Activated T-helper 17 cell treated with anti-CD3 and anti-CD28 coated beads, Interleukin-2, amount 50 U/mL, for 72 hours (primary cell): ENCODE results near the gene NEUROD2. TPM values are rescaled to one million over a fixed set of nuclear protein-coding genes. Genes with fewer than 3 reads are reported as not detected.
"Not testable (repeated sequence)": the region's sequence is repeated elsewhere in the genome, so short reads cannot be mapped to it uniquely, and the experiment has no call there.

Source experiments
- ATAC-seq: fragments of 150-1000 bp; cut with Tn5 transposase; replicated peaks from 2 replicates; pipeline ENCODE4 v1.10.0; 2021; ENCODE audit warnings: mild to moderate bottlenecking, moderate library complexity
- H3K27ac Mint-ChIP-seq: one replicate; pipeline ENCODE4 v1.8.0; 2022; ENCODE audit warnings: mixed read lengths
- H3K27me3 Mint-ChIP-seq: one replicate; pipeline ENCODE4 v1.8.0; 2022; ENCODE audit warnings: mixed read lengths
- H3K36me3 Mint-ChIP-seq: one replicate; pipeline ENCODE4 v1.8.0; 2022; ENCODE audit warnings: low read depth, mild to moderate bottlenecking, mixed read lengths
- H3K4me1 Mint-ChIP-seq: one replicate; pipeline ENCODE4 v1.8.0; 2022; ENCODE audit warnings: mixed read lengths
- H3K4me3 Mint-ChIP-seq: one replicate; pipeline ENCODE4 v1.8.0; 2022; ENCODE audit warnings: mild to moderate bottlenecking, mixed read lengths
- H3K9me3 Mint-ChIP-seq: one replicate; pipeline ENCODE4 v1.8.0; 2022; ENCODE audit warnings: mixed read lengths
- total RNA-seq, 2 donors: library from RNA; stranded (reverse); gene quantifications; one replicate each; pipeline ENCODE4 v1.2.3, GENCODE V29; 2022

NEUROD2 gene
- total RNA-seq, 2 donors from 2014 or later = not detected

DNA sequence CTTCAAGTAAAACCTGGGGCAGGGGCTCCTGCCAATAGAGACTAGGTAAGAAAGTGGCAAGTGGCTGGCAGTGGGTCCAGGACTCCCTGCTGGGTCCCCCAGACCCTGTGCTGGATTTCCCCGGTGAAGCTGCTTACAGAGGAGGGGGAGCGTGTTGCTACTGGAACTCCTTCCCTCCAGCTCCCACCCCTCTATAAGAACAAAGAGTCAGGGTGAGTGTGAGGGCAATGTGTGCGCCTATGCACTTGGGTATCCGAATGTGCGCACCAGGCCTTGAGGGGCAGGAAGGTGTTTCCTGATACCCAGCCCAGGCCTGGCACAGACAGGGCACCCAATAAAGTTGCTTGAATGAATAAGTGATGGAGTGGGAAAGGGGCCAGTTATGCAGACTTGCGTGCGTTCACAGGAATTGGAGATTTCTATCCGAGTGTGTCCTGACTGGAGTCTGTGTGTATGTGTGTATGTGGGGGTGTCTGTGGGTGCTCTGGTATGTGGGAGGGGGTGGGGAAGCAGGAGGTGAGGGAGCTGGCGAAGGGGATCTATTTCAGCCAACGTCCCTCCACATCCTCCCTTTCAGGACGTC, 11.7 kb downstream of the NEUROD2 start:
- no peak overlapping the region for H3K27ac Mint-ChIP-seq
- peaks cover 59% of the 10 kb centered on the region for H3K27me3 Mint-ChIP-seq
- no peaks in the 10 kb centered on the region for H3K36me3 Mint-ChIP-seq
- no peak overlapping the region for H3K4me3 Mint-ChIP-seq
- H3K9me3 Mint-ChIP-seq = peaks cover 5% of the 10 kb centered on the region
- ATAC-seq = no peak
- H3K4me1 Mint-ChIP-seq = peaks cover 9% of the 10 kb centered on the region

DNA sequence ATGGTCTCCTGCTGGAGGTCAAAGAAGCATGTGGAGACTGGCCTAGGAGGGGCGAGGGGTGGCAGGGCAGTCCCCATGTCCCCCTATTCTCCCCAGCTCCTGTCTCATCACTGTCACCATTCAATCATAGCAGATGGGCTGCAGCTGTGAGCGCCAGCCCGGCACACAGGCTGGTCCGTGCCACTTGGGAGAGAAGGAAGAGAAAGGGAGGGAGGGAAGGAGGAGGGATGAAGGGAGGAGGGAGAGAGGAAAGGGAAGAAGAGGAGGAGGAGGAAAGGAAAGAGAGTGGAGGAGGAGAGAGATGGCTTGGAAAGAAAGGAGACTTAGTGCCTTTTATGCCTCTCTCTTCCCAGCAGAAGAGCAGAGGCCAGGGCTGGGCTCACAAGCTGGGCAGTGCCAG, 12.4 kb downstream of the NEUROD2 start:
- H3K4me3 Mint-ChIP-seq = no peak overlapping the region
- H3K4me1 Mint-ChIP-seq = peaks cover 9% of the 10 kb centered on the region
- ATAC-seq = no peak
- no peak overlapping the region for H3K27ac Mint-ChIP-seq
- no peaks in the 10 kb centered on the region for H3K36me3 Mint-ChIP-seq
- peaks cover 56% of the 10 kb centered on the region for H3K27me3 Mint-ChIP-seq
- peaks cover 5% of the 10 kb centered on the region for H3K9me3 Mint-ChIP-seq

DNA sequence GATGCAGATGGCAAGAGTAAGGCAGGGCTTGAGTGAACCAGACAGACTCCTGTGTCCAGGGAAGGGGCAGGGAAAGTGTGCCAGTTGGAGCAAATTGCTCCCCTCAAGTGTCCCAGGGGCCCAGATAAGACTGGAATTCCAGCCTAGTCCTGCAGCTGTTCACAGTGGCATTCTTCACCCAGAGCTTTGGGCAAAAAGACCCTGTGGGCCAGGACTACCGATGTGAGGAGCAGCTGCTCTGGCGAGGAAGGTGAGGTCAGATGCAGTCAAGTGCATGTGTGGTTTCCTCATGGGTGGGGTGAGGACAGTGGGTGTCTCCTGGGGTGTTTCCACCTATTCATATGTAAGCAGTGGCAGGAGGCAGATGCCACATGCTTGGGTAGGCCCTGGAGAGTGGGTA, 14.3 kb downstream of the NEUROD2 start:
- H3K4me3 Mint-ChIP-seq = no peak overlapping the region
- H3K36me3 Mint-ChIP-seq = no peaks in the 10 kb centered on the region
- H3K27me3 Mint-ChIP-seq = peaks cover 60% of the 10 kb centered on the region
- H3K4me1 Mint-ChIP-seq = peaks cover 9% of the 10 kb centered on the region
- H3K9me3 Mint-ChIP-seq = peaks cover 5% of the 10 kb centered on the region
- ATAC-seq = no peak
- H3K27ac Mint-ChIP-seq = no peak overlapping the region

DNA sequence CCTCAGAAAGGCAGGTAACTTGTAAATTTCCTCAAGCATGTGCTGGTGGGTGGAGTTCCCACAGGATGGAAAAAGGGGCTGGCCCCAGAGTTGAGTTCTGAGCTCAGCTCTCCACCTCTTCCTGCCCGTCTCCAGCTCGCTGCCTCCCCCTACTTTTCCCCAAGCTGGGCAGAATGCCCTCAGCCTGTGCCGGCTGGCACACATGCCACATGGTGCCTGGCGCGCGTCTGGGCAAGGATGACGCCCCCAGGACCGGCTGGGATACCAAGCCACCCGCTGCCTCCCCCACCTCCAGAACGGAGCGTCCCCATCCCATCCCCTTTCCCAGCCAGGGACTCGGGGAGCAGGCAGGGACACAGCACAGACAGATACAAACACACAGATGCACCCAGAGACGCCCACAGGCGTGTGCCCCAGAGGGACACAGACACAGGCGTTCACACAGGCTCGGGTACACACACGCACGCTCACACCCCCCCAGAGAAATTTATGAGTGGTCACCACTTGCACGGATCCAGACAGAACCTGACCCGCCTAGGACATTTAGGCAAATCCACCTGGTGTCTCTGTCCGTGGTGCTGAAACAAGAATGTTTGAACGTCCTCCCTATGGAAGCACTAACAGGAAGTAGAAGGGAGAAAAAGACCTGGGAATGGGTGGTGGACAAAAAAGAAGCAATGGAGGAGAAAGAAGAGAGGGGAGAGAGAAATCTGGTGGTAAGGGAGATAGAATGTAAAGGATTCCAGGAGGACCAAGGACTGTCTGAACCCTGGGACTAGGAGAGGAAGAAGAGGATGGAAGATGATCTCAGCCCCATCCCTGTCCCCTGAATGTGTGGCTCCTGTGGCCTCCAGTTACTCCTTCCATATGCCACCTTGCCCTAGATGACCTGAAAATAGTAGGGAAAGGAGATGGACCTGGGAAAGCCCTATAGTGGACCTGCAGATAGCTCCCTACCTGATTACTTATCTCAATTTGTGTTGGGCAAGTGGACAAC, 15.5 kb downstream of the NEUROD2 start:
- no peaks in the 10 kb centered on the region for H3K36me3 Mint-ChIP-seq
- peaks cover 5% of the 10 kb centered on the region for H3K9me3 Mint-ChIP-seq
- no peak for ATAC-seq
- H3K4me1 Mint-ChIP-seq = peaks cover 9% of the 10 kb centered on the region
- peaks cover 52% of the 10 kb centered on the region for H3K27me3 Mint-ChIP-seq
- no peak overlapping the region for H3K4me3 Mint-ChIP-seq
- no peak overlapping the region for H3K27ac Mint-ChIP-seq

DNA sequence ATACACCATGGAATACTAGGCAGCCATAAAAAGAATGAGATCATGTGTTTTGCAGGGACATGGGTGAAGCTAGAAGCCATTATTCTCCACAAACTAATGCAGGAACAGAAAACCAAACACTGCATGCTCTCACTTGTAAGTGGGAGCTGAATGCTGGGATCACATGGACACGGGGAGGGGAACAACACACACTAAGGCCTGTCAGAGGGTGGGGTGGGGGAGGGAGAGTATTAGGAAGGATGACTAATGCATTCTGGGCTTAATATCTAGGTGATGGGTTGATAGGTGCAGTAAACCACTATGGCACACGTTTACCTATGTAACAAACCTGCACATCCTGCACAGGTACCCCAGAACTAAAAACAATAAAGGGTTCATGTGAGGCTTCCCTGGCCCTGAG, 17.5 kb downstream of the NEUROD2 start:
- ATAC-seq, H3K4me1 Mint-ChIP-seq, H3K4me3 Mint-ChIP-seq, H3K36me3 Mint-ChIP-seq, H3K27ac Mint-ChIP-seq, H3K9me3 Mint-ChIP-seq: not testable (repeated sequence)
- H3K27me3 Mint-ChIP-seq = peaks cover 38% of the 10 kb centered on the region

DNA sequence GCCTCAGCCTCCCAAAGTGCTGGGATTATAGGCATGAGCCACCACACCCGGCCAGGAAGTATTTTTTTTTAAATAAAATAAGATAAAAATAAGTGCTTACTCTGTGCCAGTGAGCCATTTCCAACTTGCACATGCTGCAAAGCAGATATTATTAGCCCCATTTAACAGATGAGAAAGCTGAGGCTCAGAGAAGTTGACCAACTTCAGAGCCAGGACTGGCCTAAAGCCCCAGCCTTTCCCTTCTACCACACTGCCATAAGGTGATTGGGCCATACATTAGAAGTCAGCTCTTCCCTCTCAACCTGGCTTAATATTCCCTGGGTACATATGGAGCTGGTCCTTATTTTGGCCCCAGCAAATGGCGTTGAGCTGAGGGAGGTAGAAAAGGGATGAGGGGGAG, 25.1 kb downstream of the NEUROD2 start:
- Mint-ChIP-seq H3K4me3 (no peak overlapping the region), H3K27ac (no peak overlapping the region), H3K9me3 (no peaks in the 10 kb centered on the region), H3K27me3 (no peaks in the 10 kb centered on the region), H3K4me1 (no peaks in the 10 kb centered on the region), H3K36me3 (no peaks in the 10 kb centered on the region)
- ATAC-seq = no peak

DNA sequence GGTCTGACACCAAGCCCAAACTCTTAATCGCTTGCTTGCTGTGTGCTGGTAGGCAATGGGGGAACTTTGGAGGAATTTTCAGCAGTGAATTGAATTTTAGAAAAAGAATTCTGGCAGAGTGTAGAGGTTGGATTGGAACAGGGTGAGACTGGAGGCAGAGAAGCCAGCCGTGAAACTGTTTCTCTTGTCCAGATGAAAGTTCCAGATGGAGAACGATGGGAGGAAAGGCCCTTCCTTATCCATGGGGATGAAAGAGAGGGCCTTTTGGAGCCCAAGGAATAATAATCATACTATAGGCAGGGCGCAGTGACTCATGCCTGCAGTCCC, 26.0 kb downstream of the NEUROD2 start:
- H3K9me3 Mint-ChIP-seq = no peaks in the 10 kb centered on the region
- H3K36me3 Mint-ChIP-seq = no peaks in the 10 kb centered on the region
- no peaks in the 10 kb centered on the region for H3K4me1 Mint-ChIP-seq
- ATAC-seq = no peak
- H3K27me3 Mint-ChIP-seq = no peaks in the 10 kb centered on the region
- H3K27ac Mint-ChIP-seq = no peak overlapping the region
- H3K4me3 Mint-ChIP-seq = no peak overlapping the region

DNA sequence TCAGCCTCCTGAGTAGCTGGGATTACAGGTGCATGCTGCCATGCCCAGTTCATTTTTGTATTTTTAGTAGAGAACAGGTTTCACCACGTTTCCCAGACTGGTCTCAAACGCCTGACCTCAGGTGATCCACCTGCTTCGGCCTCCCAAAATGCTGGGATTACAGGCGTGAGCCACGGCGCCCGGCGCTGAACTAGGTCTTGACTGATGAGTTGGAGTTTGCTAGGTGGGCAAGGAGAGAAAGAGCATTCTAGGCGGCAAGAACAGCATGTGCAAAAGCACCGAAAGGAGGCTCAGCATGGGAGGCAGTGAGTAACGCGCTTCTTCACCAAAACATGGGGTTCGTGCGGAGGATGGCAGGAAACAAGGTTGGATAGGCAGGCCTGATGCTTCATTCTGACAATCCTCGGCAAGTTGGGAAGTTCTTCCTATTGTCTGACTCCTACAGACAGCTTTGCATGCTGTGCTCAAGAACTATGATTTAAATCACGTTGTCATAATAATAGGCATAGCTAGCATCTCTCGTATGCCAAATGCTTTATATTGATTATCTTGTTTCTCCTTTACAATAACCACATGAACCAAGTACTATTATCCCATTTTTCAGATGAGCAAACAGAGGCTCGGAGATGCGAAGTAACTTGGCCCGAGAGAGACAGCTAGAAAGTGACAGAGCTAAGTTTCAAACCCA, 26.5 kb downstream of the NEUROD2 start:
- Mint-ChIP-seq H3K36me3 (no peaks in the 10 kb centered on the region), H3K27me3 (no peaks in the 10 kb centered on the region), H3K4me1 (no peaks in the 10 kb centered on the region), H3K27ac (no peak overlapping the region), H3K9me3 (no peaks in the 10 kb centered on the region), H3K4me3 (no peak overlapping the region)
- no peak for ATAC-seq

DNA sequence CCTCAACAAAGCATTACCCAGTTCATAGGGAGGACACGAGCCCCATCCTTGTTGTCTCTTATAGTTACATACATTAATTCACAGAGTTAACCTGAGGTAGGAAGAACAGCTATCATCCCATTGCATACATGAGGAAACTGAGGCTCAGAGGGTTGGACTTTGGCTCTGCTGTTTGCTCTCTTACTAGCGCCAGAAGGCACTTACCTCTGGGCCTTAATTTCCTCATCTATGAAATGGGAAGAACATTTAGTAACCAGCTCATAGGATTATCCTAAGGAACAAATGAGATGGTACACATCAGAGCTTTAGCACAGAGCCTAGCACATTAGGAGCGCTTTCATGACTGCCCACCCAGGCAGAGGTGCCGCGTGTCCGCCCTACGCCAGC, 27.6 kb downstream of the NEUROD2 start:
- ATAC-seq = no peak
- Mint-ChIP-seq H3K36me3 (no peaks in the 10 kb centered on the region), H3K9me3 (no peaks in the 10 kb centered on the region), H3K4me1 (no peaks in the 10 kb centered on the region), H3K27me3 (no peaks in the 10 kb centered on the region), H3K4me3 (no peak overlapping the region), H3K27ac (no peak overlapping the region)

DNA sequence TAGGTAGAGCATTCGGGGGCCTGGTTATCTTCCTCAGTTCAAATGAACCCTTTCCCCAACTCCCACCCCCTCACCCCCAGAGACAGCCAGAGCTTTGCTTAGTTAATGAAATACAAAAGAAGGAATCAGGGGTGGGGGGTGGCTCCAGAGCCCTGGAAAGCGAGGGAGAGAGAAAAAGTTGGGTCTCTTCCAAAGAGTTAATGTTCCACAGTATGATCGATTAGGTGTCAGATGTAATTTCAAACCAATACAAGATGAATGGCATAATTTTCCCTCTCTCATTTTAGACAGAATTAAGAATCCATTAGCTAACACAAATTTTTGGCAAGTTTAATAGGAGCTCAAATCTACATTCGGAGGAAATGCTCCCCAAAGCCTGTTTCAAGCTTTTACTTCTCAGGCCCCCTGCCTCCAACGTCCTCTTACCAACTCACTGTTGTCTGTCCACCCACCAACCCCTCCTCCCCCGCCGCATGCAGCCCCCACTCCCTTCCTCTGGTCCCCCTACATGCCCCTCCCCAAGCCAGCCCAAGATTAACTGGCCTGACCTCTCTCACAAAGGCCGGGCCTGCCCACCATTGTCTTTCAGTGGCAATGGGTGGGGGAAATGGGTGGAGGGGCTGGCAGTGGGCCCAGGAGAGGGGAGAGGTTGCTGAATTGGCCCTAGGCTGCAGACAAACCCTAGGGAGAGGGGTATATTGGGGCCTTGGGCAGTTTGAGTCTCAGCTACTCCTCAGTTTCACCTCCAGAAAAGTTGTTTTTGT, 28.2 kb downstream of the NEUROD2 start:
- Mint-ChIP-seq H3K36me3 (no peaks in the 10 kb centered on the region), H3K9me3 (no peaks in the 10 kb centered on the region), H3K4me3 (no peak overlapping the region), H3K4me1 (no peaks in the 10 kb centered on the region), H3K27me3 (no peaks in the 10 kb centered on the region), H3K27ac (no peak overlapping the region)
- ATAC-seq = no peak

DNA sequence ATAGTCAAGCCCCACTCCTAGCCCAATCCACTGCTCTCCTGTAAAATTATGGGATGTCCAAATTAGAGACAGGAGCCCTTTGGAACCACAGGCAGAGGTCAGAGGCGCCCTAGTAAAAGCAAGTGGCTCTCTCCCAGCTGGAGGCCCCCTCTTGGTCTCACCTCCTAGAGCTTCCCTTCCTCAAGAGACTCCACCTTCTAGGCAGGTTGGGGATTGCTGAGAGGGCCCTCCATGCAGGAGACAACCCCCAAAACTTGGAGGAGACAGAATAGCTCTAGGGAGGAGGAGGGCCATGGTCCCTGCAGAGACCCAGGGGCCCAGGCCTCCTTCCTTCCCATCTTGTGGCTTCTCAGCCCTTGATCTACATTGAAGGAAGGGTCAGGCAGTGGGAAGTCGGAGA, 29.4 kb downstream of the NEUROD2 start:
- Mint-ChIP-seq H3K27me3 (no peaks in the 10 kb centered on the region), H3K4me3 (no peak overlapping the region), H3K27ac (no peak overlapping the region), H3K9me3 (no peaks in the 10 kb centered on the region), H3K4me1 (no peaks in the 10 kb centered on the region), H3K36me3 (no peaks in the 10 kb centered on the region)
- no peak for ATAC-seq

DNA sequence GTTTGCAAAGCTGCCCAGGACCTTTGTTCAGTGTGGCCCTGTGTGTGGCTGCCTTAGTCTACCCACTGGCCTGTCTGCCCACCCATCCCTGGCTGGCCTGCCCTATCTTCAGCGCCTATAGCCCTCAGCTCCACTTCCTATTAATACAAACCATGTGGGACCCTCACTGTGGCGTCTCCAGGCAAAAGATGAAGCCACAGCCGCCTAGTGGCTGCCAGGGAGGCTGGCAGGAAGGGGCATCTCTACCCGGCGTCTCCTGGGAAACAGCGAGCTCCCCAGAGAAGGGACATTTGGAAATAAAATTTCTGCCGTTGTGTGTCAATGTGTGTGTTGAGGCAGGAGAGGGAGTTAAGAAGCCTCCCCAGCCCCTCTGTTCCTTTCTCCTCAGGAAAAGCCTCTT, 31.5 kb downstream of the NEUROD2 start:
- Mint-ChIP-seq H3K27me3 (no peaks in the 10 kb centered on the region), H3K27ac (no peak overlapping the region), H3K9me3 (peaks cover 6% of the 10 kb centered on the region), H3K4me1 (no peaks in the 10 kb centered on the region), H3K36me3 (peaks cover 7% of the 10 kb centered on the region), H3K4me3 (no peak overlapping the region)
- no peak for ATAC-seq

DNA sequence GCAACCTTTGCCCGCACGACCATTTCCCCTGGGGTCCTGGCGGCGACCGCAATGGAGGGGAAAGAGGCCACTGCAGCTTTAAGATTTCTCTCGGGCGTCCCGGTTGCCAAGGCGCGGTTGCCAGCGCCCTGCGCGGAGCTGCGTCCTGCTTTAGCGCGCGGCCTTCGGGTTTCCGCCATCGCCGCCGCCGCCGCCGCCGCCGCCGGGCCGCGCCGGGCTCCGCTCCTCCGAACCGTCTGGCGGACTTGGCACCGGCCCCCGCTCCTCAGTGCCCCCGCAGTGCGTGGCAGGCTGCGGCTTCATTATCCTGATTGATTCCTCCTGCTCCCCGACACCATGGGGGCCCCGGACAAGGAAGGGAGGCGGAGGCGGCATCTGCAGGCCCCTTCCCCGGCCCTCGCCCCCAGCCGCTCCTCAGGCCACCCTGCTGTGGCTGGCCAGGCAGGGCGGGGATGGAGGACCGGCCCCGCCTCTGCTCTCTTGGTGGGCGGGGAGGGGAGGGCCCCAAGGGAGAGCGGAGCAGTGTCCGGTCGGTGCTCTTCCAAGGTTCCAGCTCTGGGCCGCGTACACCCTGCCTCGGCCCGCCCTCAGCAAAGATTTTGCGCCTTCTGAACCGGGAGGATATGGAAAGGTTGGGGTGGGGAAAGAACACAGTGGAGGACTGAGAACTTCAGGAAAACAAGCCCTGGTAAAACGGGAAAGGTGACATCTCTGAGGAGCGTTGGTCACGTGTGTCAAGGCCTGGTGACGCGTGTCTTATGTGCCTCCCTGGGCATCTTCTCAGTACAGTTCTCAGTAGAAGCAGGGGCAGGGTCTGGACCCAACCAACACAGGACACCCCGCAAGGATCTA, 34.0 kb downstream of the NEUROD2 start:
- H3K27ac Mint-ChIP-seq = no peak overlapping the region
- ATAC-seq = peak; percentile 69
- peaks cover 8% of the 10 kb centered on the region for H3K9me3 Mint-ChIP-seq
- H3K4me3 Mint-ChIP-seq = peak overlapping the region; percentile 52
- no peaks in the 10 kb centered on the region for H3K4me1 Mint-ChIP-seq
- peaks cover 30% of the 10 kb centered on the region for H3K36me3 Mint-ChIP-seq
- H3K27me3 Mint-ChIP-seq = no peaks in the 10 kb centered on the region

DNA sequence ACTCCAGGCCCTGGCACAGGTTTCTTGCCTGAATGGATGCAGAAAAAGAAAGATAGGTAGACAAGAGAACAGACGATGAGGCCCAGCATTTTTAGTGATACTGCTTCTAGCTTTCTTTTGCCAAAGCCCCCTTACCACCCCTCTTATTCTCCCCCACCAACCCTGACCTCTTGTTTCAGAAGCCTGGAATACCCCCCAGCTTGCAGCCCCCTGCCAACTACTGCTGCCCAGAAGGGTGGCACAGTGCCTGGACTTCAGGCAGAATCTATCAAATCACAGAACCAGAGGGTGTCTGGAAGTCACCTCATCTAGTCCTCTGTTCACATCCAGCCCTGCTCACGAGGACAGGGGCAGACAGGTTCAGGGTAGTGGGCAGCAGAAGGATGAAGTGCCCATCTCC, 35.6 kb downstream of the NEUROD2 start:
- no peaks in the 10 kb centered on the region for H3K27me3 Mint-ChIP-seq
- H3K4me1 Mint-ChIP-seq = no peaks in the 10 kb centered on the region
- no peak for ATAC-seq
- H3K4me3 Mint-ChIP-seq = no peak overlapping the region
- no peak overlapping the region for H3K27ac Mint-ChIP-seq
- peaks cover 45% of the 10 kb centered on the region for H3K36me3 Mint-ChIP-seq
- H3K9me3 Mint-ChIP-seq = peaks cover 8% of the 10 kb centered on the region
